ENCODE results near the gene SUPT16H.
"Not testable (repeated sequence)": the region's sequence is repeated elsewhere in the genome, so short reads cannot be mapped to it uniquely, and the experiment has no call there.

Gene SUPT16H

DNA sequence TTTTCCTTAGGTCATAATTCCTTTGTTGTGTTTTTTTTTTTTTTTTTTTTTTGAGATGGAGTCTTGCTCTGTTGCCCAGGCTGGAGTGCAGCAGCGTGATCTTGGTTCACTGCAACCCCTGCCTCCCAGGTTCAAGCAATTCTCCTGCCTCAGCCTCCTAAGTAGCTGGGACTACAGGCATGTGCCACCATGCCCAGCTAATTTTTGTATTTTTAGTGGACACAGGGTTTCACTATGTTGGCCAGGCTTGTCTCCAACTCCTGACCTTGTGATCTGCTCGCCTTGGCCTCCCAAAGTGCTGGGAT, 81.0 kb downstream of the SUPT16H start:
- DNase-seq (ENCODE audit: low read depth in 1 of 2, low spot score in 1 of 2), result not testable (repeated sequence)

DNA sequence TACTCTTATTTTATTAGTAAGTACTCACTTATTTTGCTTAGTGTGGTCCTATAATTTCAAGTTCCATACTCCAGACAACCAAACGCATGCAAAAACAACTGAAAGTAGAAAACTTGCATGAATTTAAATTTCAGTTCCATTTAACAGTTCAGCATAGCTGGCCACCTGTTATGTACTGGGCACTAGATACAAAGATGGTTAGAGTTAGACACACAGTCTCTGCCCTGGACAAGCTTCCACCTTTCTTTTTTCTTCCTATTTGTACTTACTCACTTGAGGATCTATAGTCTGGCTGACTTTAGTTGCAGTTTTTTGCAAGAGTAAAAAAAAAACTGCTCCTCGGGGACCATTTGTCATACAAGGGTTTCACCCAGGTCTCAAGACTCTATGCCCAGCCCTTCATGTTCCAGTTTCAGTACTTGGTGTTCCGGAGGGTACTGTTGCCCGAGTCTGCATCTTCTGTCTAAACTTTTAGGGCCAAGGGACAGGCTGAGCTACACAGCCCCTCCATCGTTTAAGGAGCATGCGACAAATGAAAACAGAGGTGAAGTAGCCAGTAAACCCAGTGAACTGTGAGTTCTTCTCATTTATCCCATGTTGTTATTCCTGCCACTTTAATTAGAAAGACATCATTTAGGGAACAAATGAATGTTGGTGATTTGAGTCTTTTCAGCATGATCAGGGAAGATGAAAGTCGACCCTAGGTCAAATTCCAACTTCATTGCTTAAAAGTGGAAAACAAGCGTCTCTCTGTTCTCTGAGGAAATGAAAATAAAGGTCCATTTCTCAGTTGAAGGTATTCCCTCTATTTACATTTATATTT, 81.6 kb downstream of the SUPT16H start:
- DNase-seq (ENCODE audit: low read depth in 1 of 2, low spot score in 1 of 2), result no peak
